ENCODE data around the gene GSK3B.

GRCh38 chr3:120119846-120120510 lies 25.7 kb upstream of the GSK3B start:
- TF ChIP-seq, protein P1, sequence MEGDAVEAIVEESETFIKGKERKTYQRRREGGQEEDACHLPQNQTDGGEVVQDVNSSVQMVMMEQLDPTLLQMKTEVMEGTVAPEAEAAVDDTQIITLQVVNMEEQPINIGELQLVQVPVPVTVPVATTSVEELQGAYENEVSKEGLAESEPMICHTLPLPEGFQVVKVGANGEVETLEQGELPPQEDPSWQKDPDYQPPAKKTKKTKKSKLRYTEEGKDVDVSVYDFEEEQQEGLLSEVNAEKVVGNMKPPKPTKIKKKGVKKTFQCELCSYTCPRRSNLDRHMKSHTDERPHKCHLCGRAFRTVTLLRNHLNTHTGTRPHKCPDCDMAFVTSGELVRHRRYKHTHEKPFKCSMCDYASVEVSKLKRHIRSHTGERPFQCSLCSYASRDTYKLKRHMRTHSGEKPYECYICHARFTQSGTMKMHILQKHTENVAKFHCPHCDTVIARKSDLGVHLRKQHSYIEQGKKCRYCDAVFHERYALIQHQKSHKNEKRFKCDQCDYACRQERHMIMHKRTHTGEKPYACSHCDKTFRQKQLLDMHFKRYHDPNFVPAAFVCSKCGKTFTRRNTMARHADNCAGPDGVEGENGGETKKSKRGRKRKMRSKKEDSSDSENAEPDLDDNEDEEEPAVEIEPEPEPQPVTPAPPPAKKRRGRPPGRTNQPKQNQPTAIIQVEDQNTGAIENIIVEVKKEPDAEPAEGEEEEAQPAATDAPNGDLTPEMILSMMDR (optimal IDR thresholded peaks at IDR 0.05 in 1 of 3, IDR thresholded peaks at IDR 0.05 in 1 of 3, conservative IDR thresholded peaks at IDR 0.05 in 1 of 3; ENCODE audit: extremely low read depth in 1 of 3, insufficient read depth in 2 of 3, low read length in 3 of 3): no peak
- TF ChIP-seq EZH2 (IDR thresholded peaks at IDR 0.05; ENCODE audit: low read length): no peak
